OCI-LY3 (cell line): ENCODE data around the gene PTH.

Experiments
- H2AFZ ChIP-seq: fragments of 200-600, 300-600 bp; shearing (Covaris generic); 2 replicates; pipeline ENCODE4 v1.6.0; 2014; ENCODE audit warnings: antibody characterized with exemption, low read depth, low read length
- H3K27ac ChIP-seq: fragments of 200-600, 300-600 bp; sonication (generic); 2 replicates; pipeline ENCODE4 v1.5.1; 2014; ENCODE audit warnings: mild to moderate bottlenecking, low read length, moderate library complexity, mixed read lengths
- H3K27me3 ChIP-seq: fragments of 200-600, 300-600 bp; sonication (generic); 2 replicates; pipeline ENCODE4 v1.6.1; 2014; ENCODE audit warnings: low read depth, low read length, mixed read lengths
- H3K36me3 ChIP-seq: fragments of 200-600, 300-600 bp; sonication (generic); replicated peaks from 2 replicates; pipeline ENCODE3; 2014; ENCODE audit warnings: low read depth, low read length, mixed read lengths
- H3K4me1 ChIP-seq: fragments of 300-600, 200-600 bp; sonication (generic); 2 replicates; pipeline ENCODE4 v1.6.1; 2014; ENCODE audit warnings: low read length, mixed read lengths
- H3K4me2 ChIP-seq: fragments of 200-600, 300-600 bp; sonication (generic); 2 replicates; pipeline ENCODE4 v1.6.1; 2014; ENCODE audit warnings: low read length, mixed read lengths
- H3K4me3 ChIP-seq: fragments of 300-600, 200-600 bp; sonication (generic); 2 replicates; pipeline ENCODE4 v1.5.1; 2014; ENCODE audit warnings: antibody characterized with exemption, mild to moderate bottlenecking, low read length, moderate library complexity
- H3K79me2 ChIP-seq: fragments of 300-600, 200-600 bp; shearing (Covaris generic); 2 replicates; pipeline ENCODE4 v1.6.1; 2014; ENCODE audit warnings: mild to moderate bottlenecking, low read length, mixed read lengths
- H3K9ac ChIP-seq: fragments of 300-600, 200-600 bp; shearing (Covaris generic); 2 replicates; pipeline ENCODE4 v1.6.0; 2014; ENCODE audit warnings: mild to moderate bottlenecking, low read length, moderate library complexity
- H3K9me3 ChIP-seq: fragments of 200-600, 300-600 bp; shearing (Covaris generic); 2 replicates; pipeline ENCODE4 v1.6.1; 2014; ENCODE audit warnings: low read length, mixed read lengths; ENCODE audit not compliant: insufficient read depth
- H4K20me1 ChIP-seq: fragments of 200-600, 300-600 bp; sonication (generic); 2 replicates; pipeline ENCODE4 v1.6.1; 2016; ENCODE audit warnings: low read length, mixed read lengths; ENCODE audit not compliant: insufficient read depth
- EZH2phosphoT487 ChIP-seq: fragments of 200-600 bp; shearing (Covaris generic); IDR thresholded peaks from 2 replicates; pipeline ENCODE4 v1.6.1; 2018; ENCODE audit warnings: antibody characterized with exemption, mixed run types, low read depth
- TF ChIP-seq, protein P1 (sequence below): fragments of 200-600, 300-600 bp; sonication (generic); IDR thresholded peaks from 2 replicates; pipeline ENCODE4 v1.5.1; 2014; ENCODE audit warnings: antibody characterized with exemption, low read length, low read depth

PTH gene

DNA sequence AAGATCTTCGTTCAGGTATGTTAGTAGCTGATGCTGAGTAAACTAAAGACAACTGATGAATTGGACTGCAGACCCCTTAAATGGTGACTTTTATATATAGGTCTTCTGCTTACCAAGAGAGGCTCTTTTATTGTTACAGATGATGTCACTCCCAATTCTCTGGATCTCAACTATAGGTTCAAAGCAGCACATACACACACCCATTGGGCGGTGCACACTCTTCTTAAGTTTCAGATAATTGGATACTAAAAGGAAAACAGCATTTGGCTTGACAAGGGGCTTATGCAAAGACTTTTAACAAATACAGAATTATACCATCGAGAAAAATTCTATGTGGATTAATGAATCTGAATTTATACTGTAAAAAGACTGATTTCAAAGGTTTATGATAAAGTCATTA, at the start of gene PTH:
Gene PTH (minus strand): TSS at position 69 of the 400 bp plus-strand sequence. CDS start 3,142 bp downstream, outside the sequence.
- H3K4me2 ChIP-seq, result no peak within 1 kb of the TSS
- no peak within 1 kb of the TSS for H2AFZ ChIP-seq
- no peaks in the 10 kb centered on the region for H3K4me1 ChIP-seq
- 0 out of 2 replicates have a peak, but pooled peaks cover 7% of the 10 kb centered on the region for H3K27me3 ChIP-seq
- no peak for TF ChIP-seq EZH2phosphoT487
- TF ChIP-seq, protein P1, sequence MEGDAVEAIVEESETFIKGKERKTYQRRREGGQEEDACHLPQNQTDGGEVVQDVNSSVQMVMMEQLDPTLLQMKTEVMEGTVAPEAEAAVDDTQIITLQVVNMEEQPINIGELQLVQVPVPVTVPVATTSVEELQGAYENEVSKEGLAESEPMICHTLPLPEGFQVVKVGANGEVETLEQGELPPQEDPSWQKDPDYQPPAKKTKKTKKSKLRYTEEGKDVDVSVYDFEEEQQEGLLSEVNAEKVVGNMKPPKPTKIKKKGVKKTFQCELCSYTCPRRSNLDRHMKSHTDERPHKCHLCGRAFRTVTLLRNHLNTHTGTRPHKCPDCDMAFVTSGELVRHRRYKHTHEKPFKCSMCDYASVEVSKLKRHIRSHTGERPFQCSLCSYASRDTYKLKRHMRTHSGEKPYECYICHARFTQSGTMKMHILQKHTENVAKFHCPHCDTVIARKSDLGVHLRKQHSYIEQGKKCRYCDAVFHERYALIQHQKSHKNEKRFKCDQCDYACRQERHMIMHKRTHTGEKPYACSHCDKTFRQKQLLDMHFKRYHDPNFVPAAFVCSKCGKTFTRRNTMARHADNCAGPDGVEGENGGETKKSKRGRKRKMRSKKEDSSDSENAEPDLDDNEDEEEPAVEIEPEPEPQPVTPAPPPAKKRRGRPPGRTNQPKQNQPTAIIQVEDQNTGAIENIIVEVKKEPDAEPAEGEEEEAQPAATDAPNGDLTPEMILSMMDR, result no peak
- no peaks in the 10 kb centered on the region for H4K20me1 ChIP-seq
- H3K27ac ChIP-seq, result no peak within 1 kb of the TSS
- H3K4me3 ChIP-seq, result no peak within 1 kb of the TSS
- H3K79me2 ChIP-seq, result no peaks in the 10 kb centered on the region
- no peak within 1 kb of the TSS for H3K9ac ChIP-seq
- H3K9me3 ChIP-seq, result no peaks in the 10 kb centered on the region
- H3K36me3 ChIP-seq, result no peaks in the 10 kb centered on the region

DNA sequence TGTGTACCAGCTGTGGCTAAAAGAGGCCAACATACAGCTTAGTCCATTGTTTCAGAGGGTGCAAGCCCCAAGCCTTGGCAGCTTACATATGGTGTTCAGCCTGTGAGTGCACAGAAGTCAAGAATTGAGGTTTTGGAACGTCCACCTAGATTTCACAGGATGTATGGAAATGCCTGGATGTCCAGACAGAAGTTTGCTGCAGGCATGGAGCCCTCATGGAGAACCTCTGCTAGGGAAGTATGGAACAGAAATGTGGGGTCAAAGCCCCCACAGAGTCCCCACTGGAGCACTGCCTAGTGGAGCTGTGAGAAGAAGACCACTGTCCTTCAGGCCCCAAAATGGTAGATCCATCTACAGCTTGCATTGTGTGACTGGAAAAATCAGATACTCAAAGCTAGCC, 42.2 kb upstream of the PTH start:
- no peaks in the 10 kb centered on the region for H3K79me2 ChIP-seq
- no peak overlapping the region for H3K9ac ChIP-seq
- H2AFZ ChIP-seq, result no peak overlapping the region
- H3K4me1 ChIP-seq, result no peaks in the 10 kb centered on the region
- H4K20me1 ChIP-seq, result no peaks in the 10 kb centered on the region
- H3K27me3 ChIP-seq, result no peaks in the 10 kb centered on the region
- no peaks in the 10 kb centered on the region for H3K36me3 ChIP-seq
- no peak overlapping the region for H3K4me3 ChIP-seq
- H3K9me3 ChIP-seq, result no peaks in the 10 kb centered on the region
- no peak overlapping the region for H3K4me2 ChIP-seq
- TF ChIP-seq EZH2phosphoT487, result no peak
- TF ChIP-seq, protein P1, result no peak
- no peak overlapping the region for H3K27ac ChIP-seq

DNA sequence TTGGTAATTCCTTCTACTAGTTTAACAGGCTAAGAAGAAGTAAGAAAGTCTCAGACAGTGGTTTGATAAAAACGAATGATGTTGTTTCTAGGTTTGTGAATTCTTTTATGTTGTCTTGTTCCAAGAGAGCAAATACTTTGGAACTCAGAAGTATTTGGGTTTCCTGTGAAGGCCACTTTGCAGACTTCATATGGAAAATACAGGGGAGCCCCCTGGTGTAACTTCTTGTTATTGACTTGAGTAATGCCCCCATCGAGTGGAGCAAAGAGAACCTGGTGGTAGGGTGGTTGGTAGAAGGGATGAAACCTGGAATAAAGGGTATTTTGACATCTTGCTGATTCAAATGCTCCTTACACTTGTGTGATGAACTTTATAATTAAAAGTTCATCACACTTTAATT, 40.0 kb upstream of the PTH start:
- no peaks in the 10 kb centered on the region for H3K9me3 ChIP-seq
- H3K27ac ChIP-seq, result no peak overlapping the region
- no peaks in the 10 kb centered on the region for H3K36me3 ChIP-seq
- no peaks in the 10 kb centered on the region for H3K79me2 ChIP-seq
- H3K4me1 ChIP-seq, result no peaks in the 10 kb centered on the region
- no peaks in the 10 kb centered on the region for H3K27me3 ChIP-seq
- no peak overlapping the region for H3K4me2 ChIP-seq
- no peak overlapping the region for H3K4me3 ChIP-seq
- H2AFZ ChIP-seq, result no peak overlapping the region
- TF ChIP-seq, protein P1, result no peak
- no peak for TF ChIP-seq EZH2phosphoT487
- no peak overlapping the region for H3K9ac ChIP-seq
- no peaks in the 10 kb centered on the region for H4K20me1 ChIP-seq

DNA sequence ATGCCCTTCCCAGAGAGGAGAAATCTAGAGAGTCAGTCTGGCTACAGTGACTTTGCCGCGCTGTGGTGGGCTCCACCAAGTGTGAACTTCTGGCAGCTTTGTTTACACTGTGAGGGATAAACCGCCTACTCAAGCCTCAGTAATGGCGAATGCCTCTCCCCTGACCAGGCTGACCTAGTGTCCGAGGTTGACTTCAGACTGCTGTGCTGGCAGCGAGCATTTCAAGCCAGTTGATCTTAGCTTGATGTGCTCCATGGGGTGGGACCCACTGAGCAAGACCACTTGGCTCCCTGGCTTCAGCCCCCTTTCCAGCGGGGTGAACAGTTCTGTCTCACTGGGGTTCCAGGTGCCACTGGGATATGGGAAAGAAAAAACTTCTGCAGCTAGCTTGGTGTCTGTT, 38.6 kb upstream of the PTH start:
- Histone ChIP-seq H3K9me3 (no peaks in the 10 kb centered on the region), H3K27ac (no peak overlapping the region), H3K9ac (no peak overlapping the region), H2AFZ (no peak overlapping the region), H3K4me3 (no peak overlapping the region), H3K4me1 (no peaks in the 10 kb centered on the region), H3K36me3 (no peaks in the 10 kb centered on the region), H3K27me3 (no peaks in the 10 kb centered on the region), H3K79me2 (no peaks in the 10 kb centered on the region), H3K4me2 (no peak overlapping the region), H4K20me1 (no peaks in the 10 kb centered on the region)
- TF ChIP-seq EZH2phosphoT487, result no peak
- TF ChIP-seq, protein P1, result no peak
